Central memory CD8-positive, alpha-beta T cell (primary cell): Measurements from ENCODE around the gene LYZL6.
"Not testable (repeated sequence)": the region's sequence is repeated elsewhere in the genome, so short reads cannot be mapped to it uniquely, and the experiment has no call there.

Source experiments
- ATAC-seq: fragments of 150-1000 bp; cut with Tn5 transposase; replicated peaks from 2 replicates; pipeline ENCODE4 v1.10.0; 2022; ENCODE audit warnings: mild to moderate bottlenecking, moderate FRiP score, moderate number of reproducible peaks; ENCODE audit not compliant: poor library complexity, severe bottlenecking; ENCODE audit errors: extremely low read depth
- DNase-seq, 2 donors: peaks; one replicate each; pipeline ENCODE4 v3.0.0; 2021; ENCODE audit warnings: low spot score in 2 of 2
- H3K27ac Mint-ChIP-seq: one replicate; pipeline ENCODE4 v1.8.0; 2022; ENCODE audit warnings: low read depth, mild to moderate bottlenecking, moderate library complexity, mixed read lengths
- H3K27me3 Mint-ChIP-seq: one replicate; pipeline ENCODE4 v1.8.0; 2022; ENCODE audit warnings: mixed read lengths
- H3K36me3 Mint-ChIP-seq: one replicate; pipeline ENCODE4 v1.8.0; 2022; ENCODE audit warnings: mild to moderate bottlenecking, moderate library complexity, mixed read lengths; ENCODE audit not compliant: insufficient read depth
- H3K4me1 Mint-ChIP-seq: one replicate; pipeline ENCODE4 v1.8.0; 2022; ENCODE audit warnings: mixed read lengths
- H3K4me3 Mint-ChIP-seq: one replicate; pipeline ENCODE4 v1.8.0; 2022; ENCODE audit warnings: mild to moderate bottlenecking, moderate library complexity, mixed read lengths
- H3K9me3 Mint-ChIP-seq: one replicate; pipeline ENCODE4 v1.8.0; 2022; ENCODE audit warnings: mixed read lengths

LYZL6 gene

GRCh38 chr17:35897772-35898171 lies 45.7 kb downstream of the LYZL6 start:
- H3K9me3 Mint-ChIP-seq, H3K27me3 Mint-ChIP-seq, ATAC-seq, DNase-seq: not testable (repeated sequence)
- Mint-ChIP-seq H3K4me3 (peak overlapping the region; percentile 58), H3K4me1 (peaks cover 69% of the 10 kb centered on the region), H3K36me3 (peaks cover 13% of the 10 kb centered on the region), H3K27ac (peak overlapping the region; percentile 23)

GRCh38 chr17:35895636-35896587 lies 47.6 kb downstream of the LYZL6 start:
- Mint-ChIP-seq H3K9me3 (no peaks in the 10 kb centered on the region), H3K27me3 (no peaks in the 10 kb centered on the region), H3K36me3 (peaks cover 13% of the 10 kb centered on the region), H3K4me3 (peak overlapping the region; percentile 58), H3K27ac (peak overlapping the region; percentile 72), H3K4me1 (peaks cover 76% of the 10 kb centered on the region)
- peak in 1 of 2 donors; percentile 47 for DNase-seq
- ATAC-seq: peak; percentile 63

GRCh38 chr17:35894206-35894605 lies 49.3 kb downstream of the LYZL6 start:
- no peak for ATAC-seq
- Mint-ChIP-seq H3K4me1 (peaks cover 76% of the 10 kb centered on the region), H3K27me3 (no peaks in the 10 kb centered on the region), H3K9me3 (no peaks in the 10 kb centered on the region), H3K4me3 (no peak overlapping the region), H3K36me3 (peaks cover 10% of the 10 kb centered on the region), H3K27ac (no peak overlapping the region)
- no peak for DNase-seq

- Mint-ChIP-seq H3K4me1 (peaks cover 76% of the 10 kb centered on the region), H3K36me3 (peaks cover 10% of the 10 kb centered on the region), H3K4me3 (no peak overlapping the region), H3K27ac (no peak overlapping the region), H3K9me3 (no peaks in the 10 kb centered on the region), H3K27me3 (no peaks in the 10 kb centered on the region)
- DNase-seq (no peak), ATAC-seq (no peak)
Measured at GRCh38 chr17:35893751-35894150, 49.8 kb downstream of the LYZL6 start.

GRCh38 chr17:35892091-35893035 lies 51.1 kb downstream of the LYZL6 start:
- no peaks in the 10 kb centered on the region for H3K9me3 Mint-ChIP-seq
- peak overlapping the region; percentile 53 for H3K27ac Mint-ChIP-seq
- H3K4me3 Mint-ChIP-seq: peak overlapping the region; percentile 16
- DNase-seq: peak in 1 of 2 donors; percentile 34
- peaks cover 74% of the 10 kb centered on the region for H3K4me1 Mint-ChIP-seq
- ATAC-seq: no peak
- peaks cover 10% of the 10 kb centered on the region for H3K36me3 Mint-ChIP-seq
- no peaks in the 10 kb centered on the region for H3K27me3 Mint-ChIP-seq

- Mint-ChIP-seq H3K4me1 (peaks cover 77% of the 10 kb centered on the region), H3K27ac (peak overlapping the region; percentile 53), H3K9me3 (no peaks in the 10 kb centered on the region), H3K27me3 (no peaks in the 10 kb centered on the region), H3K36me3 (peaks cover 9% of the 10 kb centered on the region), H3K4me3 (peak overlapping the region; percentile 16)
- DNase-seq (no peak), ATAC-seq (no peak)
Measured at GRCh38 chr17:35891269-35891668, 52.2 kb downstream of the LYZL6 start.

GRCh38 chr17:35890774-35891155 lies 52.7 kb downstream of the LYZL6 start:
- ATAC-seq (peak; percentile 71), DNase-seq (peak; percentile 57 to 78)
- H3K9me3 Mint-ChIP-seq: no peaks in the 10 kb centered on the region
- H3K27me3 Mint-ChIP-seq: no peaks in the 10 kb centered on the region
- peaks cover 72% of the 10 kb centered on the region for H3K4me1 Mint-ChIP-seq
- H3K36me3 Mint-ChIP-seq: peaks cover 6% of the 10 kb centered on the region
- peak overlapping the region; percentile 53 for H3K27ac Mint-ChIP-seq
- H3K4me3 Mint-ChIP-seq: peak overlapping the region; percentile 16

- peak overlapping the region; percentile 53 for H3K27ac Mint-ChIP-seq
- H3K9me3 Mint-ChIP-seq: no peaks in the 10 kb centered on the region
- H3K4me3 Mint-ChIP-seq: peak overlapping the region; percentile 16
- DNase-seq (no peak), ATAC-seq (peak; percentile 54)
- peaks cover 65% of the 10 kb centered on the region for H3K4me1 Mint-ChIP-seq
- H3K36me3 Mint-ChIP-seq: peaks cover 8% of the 10 kb centered on the region
- H3K27me3 Mint-ChIP-seq: no peaks in the 10 kb centered on the region
Measured at GRCh38 chr17:35889818-35890773, 53.4 kb downstream of the LYZL6 start.

GRCh38 chr17:35889241-35889640 lies 54.3 kb downstream of the LYZL6 start:
- Mint-ChIP-seq H3K36me3 (peaks cover 8% of the 10 kb centered on the region), H3K9me3 (no peaks in the 10 kb centered on the region), H3K4me1 (peaks cover 61% of the 10 kb centered on the region)

More at GRCh38 chr17:35889241-35889640, 54.3 kb downstream of the LYZL6 start:
- ATAC-seq (peak; percentile 75), DNase-seq (peak in 1 of 2 donors; percentile 50)
- peak overlapping the region; percentile 16 for H3K4me3 Mint-ChIP-seq
- H3K27ac Mint-ChIP-seq: peak overlapping the region; percentile 53
- no peaks in the 10 kb centered on the region for H3K27me3 Mint-ChIP-seq
